Fibroblast of peridontal ligament (primary cell): ENCODE data around the gene LAMC2.
A peak's percentile ranks its signal among the peaks of the same experiment; 100 is the strongest.
"Not testable (repeated sequence)": the region's sequence is repeated elsewhere in the genome, so short reads cannot be mapped to it uniquely, and the experiment has no call there.

ENCODE experiments used
- DNase-seq: peaks from one replicate; pipeline ENCODE4 v3.0.0-alpha.2; 2010; ENCODE audit errors: extremely low read depth

The LAMC2 gene

DNA sequence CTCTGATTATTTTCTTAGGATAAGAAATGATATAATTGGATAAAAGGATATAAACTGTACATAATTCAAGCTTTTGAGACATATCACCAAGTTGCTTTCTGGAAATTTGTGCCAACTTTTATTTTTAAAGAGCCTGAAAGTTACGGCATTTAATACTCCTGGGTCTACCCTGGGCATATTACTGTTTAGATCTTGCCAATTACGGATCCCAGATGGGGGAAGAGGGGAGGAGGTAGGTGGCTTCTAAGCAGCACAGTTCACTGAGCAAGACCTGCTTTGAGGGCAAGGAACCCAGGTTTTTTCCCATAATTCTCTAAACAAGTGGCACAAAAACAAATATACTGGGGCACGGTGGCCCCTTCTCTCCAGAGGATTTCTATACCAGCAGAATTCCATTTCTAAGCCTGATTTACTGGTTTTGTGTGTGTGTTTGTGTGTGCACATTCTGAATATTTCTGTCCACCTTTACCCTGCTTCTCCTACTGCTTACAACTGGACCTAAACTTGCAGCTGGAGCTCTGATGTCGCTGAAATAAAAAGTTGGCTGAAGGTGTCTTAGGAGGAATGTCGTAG lies 76.7 kb downstream of the LAMC2 start:
- no peak for DNase-seq

DNA sequence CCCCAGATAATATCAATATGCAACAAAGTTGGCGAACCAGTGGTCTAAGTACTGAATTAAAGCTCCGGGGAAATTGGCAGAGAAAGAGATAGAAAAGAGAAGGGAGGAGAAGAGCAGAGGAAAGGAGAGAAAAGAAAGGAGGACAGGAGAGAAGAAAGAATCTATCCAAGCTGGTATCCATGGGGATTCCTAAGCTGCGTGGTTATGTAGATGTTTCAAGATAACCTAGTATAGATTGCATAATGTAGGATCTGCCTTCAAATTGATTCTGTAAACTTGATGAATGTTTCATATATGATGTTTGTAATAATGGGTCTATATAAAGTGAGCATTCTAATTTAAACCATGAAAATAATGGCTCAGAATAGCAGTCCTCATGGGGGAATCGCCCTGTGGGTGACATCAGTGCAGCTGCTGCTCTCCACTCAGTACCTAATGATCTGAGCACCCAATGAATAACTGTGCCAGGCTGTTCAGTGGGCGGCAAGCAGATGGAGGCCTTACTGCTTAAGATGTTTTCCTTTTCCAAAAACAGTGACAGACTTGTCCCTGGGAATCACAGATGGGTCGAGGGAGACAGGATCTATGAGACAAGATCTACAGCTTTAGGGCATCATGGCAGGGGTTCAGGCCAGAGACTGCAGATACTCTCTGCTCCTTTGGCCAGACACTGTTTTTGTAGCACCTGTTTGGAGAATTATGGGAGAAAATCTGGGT lies 78.0 kb downstream of the LAMC2 start:
- DNase-seq, result no peak

DNA sequence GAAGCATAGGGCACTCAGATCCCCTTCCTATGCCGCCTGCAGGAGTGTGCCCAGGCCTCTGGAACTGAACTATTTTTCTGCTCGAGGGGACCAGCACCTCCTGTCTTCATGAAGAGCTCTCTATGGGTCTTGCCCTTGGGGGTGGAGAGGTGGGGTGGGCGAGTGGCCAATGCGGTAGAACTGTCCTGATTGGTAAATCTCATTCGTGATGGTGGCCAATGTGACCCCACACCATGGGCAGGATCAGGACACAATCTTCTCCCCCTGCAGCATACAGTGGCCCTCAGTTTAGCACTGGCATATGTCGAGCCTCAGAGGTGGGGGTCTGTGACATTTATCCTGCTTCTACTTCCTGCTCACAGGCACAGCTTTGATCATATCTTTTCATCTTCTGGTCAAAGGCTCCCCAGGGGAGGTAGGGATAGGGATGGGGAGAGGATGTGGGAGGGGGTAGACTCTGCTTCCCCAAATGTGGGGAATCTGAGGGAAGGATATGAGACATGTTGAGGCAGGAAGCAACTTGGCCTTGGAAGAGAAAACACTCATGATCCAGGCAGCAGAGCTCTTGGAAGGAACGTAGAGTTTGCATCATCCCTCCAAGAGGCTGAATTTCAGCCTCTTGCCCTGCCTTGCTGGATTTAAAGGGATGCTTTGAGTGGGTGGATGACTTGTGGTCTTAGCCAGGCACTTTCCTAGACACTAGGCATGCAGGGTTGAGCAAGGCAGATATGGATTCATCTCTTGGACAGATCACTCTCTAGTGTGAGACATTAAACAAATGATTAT lies 81.8 kb downstream of the LAMC2 start:
- peak; percentile 96 for DNase-seq

DNA sequence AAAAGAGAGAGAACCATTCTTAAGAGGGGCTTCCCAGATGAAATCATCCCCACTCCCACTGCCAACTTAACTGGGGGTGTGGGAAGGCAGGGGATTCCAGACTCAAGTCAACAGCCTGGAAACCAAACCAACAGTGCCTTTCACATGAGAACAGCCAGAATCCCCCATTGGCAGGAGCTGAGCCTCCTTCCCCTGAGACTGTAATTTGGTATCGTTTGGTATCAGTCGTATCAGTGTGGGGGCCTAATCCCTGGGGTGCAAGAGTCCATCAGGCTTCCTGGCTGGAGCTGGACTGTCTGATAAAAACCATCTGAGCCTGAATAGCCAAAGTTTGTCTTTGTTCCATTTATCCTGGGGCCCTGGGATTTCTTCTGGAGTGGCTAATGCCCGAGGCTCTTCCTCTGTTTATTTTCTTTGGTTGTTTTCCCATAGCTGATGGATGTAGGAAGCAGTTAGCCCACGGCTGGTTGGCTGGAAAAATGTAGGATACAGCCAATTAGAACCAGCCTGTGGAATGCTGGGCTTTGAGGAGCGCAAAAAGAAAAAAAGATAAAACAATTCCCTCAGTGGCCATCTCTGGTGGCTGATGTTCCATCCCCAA lies 84.6 kb downstream of the LAMC2 start:
- peak; percentile 98 for DNase-seq

DNA sequence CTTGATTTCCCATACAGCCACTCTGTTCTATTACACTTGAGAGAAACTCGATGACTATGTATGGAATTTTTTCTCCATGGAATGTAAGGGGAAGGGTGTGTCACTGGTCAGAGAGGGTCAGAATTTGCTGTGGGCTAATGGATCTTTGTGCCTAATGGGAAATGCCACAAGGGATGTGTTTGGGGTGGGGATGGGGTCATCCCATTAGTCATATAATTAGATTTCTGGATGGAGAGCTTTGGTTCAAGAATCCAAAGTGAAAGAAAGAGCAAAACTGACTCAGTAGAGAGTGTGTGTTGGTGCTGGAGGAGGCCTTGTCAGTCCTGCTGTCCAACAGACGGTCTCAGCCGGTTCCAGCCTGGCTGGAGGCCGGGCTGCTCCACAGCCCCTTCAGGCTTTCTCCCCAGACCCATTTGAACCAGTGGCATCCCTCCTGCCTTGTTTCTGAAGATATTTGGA lies 86.4 kb downstream of the LAMC2 start:
- peak; percentile 92 for DNase-seq

DNA sequence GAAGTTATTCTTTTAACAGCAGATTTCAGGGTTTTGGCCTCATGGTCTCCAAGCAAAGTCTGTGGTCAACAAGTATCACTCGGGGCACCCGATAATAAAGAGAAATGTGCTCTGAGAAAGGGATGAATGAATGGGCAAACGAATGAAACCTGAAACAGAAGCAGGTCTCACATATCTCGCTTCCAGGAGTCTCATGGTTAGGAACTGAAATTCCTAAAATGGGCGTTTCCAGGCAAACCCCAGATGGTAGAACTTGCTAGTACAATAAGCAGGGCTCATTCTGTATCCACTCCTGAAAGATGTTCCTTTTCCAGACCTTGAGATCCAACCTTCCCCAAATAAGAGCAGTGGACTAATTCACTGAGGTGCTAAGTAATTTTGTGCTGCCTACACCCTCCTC lies 87.2 kb downstream of the LAMC2 start:
- peak; percentile 44 for DNase-seq

DNA sequence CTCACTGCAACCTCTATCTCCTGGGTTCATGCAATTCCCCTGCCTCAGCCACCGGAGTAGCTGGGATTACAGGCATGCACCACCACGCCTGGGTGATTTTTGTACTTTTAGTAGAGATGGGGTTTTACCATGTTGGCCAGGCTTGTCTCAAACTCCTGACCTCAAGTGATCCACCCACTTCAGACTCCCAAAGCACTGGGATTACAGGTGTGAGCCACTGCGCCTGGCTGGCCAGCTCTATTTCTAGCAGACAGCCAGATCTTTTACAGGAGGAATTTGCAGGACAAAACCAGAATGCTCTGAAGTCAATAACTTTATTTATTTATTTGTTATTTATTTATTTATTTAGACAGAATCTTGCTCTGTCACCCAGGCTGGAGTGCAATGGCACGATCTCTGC lies 87.9 kb downstream of the LAMC2 start:
- not testable (repeated sequence) for DNase-seq

DNA sequence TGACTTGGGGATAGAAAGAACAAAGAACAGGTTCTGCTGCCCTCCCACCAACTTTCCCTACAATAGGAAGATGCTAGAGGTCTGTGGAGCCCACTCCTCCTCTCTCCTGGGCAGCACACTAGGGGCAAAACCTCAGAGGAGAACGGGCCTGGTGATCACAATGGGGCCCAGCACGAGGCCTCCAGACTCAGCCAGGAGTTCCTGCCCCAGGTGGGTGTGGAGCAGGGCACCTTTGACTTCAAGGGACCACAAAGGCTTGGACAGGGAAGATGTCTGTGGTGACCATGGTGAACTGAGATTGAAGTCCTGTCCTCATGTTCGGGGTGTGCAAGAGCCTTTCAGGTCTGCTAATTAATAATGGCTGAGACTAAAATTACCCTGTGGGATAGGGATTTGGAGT lies 88.8 kb downstream of the LAMC2 start:
- DNase-seq, result no peak

DNA sequence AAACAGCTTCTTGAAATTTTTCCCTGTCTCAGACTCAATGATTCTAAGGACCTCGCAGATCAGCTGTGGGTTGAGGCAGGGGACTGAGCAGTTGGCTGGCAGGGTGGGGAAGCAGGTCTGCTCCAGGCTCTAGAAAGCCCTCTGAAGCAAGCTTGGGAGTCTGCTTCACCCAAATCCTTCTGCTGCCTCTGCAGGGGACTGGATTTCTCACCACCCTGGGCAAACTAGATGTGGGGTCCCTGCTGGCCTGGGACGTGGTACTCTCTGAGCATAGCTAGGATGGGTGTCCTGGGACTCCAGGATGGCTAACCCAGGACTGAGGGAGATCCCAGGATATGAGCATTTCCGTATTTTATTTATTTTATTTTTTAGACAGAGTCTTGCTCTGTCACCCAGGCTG lies 89.3 kb downstream of the LAMC2 start:
- no peak for DNase-seq

DNA sequence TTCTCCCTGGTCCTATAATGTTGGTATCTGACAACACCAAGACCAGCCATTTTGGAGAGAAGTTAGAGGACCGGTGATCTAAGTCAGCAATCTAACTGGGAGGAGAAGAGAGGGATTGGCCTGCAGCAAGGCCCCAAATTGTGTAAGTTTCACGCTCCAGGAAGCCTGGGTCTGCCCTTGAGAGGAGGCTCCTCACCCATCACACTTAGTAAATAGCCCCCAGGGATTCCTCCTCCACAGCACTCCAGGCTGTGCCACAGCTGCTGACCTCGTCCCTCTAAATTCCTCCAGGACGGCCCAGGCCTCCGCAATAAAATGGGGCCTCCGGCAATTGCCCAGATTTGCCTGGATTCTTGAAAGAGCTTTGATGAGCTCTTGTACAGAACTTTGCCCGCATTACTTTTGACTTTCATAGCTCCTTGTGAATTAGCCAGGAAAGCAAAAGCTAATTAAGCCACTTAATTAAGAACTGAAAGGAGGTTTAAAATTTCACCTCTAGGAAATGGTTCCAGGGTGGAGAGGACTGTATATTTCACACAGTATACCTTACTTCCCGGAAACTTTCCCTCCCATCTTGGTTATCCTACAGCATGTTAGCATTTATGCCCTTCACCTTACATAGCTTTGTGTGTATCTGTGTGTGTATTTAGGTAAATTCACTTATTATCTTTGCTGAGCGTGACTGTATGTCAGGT lies 90.5 kb downstream of the LAMC2 start:
- DNase-seq, result no peak

DNA sequence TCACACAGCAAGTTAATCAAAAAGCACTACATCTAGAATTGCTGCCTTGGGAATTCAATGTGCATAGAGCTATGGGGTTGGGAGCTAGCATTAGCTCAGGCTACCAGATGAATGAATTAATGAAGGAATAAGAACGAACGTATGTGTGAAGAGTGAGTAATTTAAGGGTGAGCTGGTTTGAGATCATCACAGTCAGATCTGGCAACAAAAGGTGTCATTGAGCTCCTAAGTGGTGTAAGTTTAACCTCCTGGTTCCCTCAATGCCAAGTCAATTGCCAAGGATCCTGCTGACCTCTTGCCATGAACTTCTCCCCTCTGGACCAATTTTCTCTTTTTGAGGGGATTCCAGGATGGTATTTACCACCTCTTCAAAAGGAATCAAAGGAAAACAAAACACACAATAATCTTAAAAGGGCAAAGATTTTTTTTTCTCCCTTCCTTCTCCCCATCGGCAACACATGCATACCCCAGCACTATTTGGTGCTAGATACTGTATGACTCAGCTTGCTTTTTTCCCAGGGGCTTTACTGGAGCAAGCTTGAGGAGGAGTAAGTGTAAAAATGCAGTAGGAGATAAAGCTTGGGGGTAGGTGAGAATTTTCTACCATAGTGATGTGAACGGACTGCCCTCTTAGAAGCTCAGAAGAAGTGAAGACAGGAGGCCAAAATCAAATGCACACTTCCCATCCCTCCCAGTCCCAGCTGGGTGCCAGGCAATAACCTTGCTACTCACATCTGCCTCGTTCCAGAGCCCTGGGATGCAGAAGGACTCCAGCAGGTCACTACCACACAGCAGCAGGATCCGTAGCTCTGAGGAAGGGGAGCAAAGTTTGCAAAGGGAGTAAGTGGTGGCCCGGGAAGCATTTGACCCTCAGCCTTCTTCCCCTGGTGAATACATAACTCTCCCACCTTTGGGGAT lies 92.0 kb downstream of the LAMC2 start:
- DNase-seq, result peak; percentile 60

DNA sequence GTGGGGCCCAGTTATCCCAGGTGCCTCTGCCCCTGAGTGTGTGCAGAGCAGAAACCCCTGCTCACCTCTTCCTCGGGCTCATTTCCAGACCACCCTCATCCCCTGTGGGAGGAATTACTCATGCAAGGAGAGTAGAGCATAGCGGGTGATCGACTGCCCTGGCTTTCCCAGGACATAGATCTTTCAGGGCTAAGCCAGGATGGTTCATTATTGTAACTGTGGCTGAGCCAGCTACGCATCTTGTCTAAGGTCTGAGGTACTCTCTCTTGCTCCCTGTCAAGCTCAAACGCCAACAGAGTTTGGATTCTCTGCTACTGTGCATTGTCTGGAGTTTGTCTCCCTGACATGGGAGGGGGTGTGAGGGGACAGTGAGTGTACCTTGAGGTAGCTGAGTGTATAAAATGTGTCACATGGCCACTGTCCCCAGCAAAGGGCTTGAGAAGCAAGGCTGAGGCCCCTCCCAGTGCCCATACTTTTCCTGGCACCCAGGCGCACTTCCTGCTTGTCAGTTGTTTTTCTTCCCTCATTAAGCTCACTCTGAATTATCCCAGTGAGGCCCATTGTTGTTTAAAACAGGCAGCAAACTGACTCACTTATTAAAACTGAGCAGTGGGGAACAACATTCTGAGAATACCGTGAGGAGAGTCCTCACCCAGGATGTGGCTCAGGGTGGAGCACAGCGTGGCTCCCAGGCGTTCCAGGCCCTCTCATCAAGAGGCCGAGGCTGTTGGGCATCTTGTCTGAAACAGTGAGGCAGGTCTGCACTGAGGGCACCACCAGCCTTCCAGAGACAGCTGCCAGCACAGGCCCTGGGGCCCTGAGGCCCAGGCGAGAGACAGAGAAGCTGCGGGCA lies 92.9 kb downstream of the LAMC2 start:
- peak; percentile 59 for DNase-seq

DNA sequence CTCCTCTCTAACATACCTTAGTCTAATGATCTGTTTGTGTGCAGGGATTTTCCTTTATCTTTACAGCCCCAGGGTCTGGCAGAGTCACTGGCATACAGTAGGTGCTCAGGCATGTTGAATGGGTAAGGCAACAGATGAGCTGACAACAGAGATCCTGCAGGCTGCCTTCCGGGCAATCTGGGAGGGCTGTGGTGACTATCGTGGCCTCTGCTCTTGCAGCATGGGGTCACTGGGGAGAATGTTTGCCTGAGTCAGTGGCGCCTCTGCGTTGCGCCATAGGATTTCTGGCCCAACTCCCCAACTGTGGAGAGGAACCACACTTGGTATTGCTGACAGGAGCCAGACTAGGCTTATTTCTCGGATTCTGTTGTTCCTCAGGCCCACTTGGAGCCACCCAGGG lies 93.8 kb downstream of the LAMC2 start:
- DNase-seq, result peak; percentile 93

DNA sequence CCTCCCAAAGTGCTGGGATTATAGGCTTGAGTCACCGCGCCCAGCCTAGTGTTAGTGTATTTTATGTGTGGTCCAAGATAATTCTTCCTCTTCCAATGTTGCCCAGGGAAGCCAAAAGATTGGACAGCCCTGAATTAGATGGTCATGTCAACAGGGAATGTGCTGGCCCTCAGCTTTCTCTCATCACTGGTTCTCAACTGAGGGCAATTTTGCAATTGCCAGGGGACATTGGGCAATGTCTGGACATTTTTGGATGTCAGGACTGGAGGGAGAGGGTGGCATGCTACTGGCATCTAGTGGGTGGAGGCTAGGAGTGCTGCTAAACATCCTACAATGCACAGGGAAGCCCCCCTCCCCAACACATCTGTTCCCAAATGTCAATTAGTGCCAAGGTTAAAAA lies 95.0 kb downstream of the LAMC2 start:
- DNase-seq, result peak; percentile 88

DNA sequence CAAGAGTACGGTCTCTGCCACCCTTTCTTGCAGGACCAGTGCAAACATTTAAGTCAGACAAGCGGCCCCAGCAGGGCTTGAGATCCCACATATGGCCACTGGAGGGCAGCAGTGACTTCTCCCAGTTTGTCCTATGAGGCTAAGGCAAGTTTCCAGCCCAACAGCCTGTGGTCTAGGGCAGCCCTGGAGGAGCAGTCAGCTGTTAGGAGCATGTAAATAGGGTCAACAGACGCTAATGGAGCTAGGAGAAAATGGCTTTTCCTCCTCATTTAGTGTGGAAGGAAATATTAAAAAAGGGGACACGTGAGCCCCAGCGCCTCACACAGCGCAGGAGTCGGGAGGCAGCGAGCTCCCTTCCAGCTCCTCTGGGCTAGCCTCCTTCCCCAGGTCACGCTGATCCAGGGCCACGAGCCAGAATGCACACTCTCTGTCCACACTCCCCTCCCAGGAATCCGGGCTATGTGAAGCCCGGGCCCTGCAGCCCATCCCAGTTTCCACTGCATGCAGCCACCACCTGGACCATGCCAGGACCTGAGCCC lies 95.6 kb downstream of the LAMC2 start:
- DNase-seq, result peak; percentile 98

DNA sequence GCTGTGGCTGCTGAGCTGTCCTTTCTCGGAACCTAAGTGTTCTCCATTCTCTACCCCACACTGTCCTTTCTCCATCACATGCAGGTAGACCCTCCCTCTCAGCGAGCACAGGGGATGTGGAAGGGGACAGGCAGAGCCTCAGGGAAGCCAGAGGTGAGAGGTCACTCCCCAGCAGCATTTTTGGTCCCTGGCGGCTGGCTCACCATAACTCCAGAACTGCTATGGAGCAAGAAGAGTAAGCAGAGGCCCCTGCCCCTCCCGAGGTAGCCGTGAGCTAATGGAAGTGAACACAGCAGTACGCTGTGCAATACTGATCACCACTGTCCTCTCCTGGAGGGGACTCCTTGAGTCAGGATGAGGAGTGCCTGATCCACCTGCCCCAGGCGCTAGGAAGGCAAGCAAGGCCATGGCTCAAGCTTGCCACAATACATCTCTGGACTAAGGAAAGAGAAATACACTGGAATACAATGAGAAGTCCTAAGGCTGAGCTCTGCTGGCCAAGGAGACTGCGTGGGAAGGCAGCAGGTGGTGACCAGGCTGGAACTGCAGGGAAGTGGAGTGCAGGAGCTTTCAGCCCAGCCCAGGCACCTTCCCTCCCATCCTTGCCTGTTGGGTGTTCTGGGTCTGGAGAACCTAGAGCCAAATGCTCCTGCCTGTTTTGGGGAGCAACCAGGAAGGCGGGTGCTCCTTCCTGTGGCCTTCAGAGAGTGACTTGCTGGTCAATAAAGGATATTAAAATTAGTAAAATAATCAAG lies 96.2 kb downstream of the LAMC2 start:
- DNase-seq, result no peak

DNA sequence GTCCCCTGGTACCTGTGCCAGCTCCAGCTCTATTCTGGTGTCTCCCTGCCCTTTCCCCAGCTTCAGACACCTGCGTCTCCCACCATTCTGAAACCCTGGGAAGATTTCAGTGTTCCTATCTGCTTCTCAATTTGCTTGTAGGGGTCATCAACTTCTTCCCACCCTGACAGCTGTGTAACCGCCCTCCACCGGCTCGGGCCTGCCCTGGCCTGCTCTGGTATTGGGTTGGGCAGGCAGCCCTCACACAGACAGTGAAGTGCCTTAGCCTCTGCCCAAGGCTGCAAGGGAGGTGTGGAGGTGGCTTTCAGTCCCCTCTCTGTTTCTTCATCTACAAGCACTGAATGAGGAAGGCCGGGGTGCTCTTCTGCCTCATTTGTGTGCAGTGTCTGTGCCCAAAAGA lies 97.2 kb downstream of the LAMC2 start:
- DNase-seq, result no peak

DNA sequence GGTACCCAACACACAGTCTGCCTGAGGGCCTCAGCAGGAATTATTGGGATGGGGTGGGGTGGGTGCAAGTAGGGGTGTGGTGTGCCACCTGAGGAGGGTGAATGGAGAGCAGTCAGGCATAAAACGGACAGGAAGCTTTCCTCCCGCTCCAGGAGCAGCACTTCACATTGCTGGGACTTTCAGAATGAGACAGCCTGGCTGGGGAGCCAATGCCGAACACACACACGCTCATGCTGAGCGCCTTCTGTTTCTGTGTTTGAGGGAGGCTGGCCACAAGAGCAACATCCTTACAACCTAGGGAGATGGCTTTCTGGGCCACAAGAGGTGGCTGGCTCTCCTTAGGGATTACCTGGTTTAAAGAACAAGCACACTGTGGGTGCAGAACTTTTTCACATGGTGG lies 98.0 kb downstream of the LAMC2 start:
- DNase-seq, result no peak

DNA sequence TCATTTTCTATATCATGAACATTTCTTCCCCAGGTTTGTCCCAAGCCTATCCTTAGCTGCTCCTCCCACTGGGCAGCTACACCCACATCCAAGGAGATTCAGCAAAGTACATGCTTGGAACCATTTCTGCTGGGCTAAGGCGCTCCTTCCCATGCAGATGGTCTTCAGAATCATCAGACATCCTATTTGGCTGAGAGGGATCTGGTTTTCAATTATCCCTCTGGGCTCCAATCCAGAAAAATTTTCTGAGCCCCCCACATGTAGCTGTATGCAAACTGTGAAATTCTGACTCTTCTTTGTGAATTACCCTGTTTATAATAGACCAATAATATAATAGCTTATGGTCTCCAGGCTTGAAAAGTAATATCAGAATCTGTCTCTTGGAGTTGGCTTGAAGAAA lies 99.2 kb downstream of the LAMC2 start:
- DNase-seq, result no peak
